Heart right ventricle (tissue), 16 donors: ENCODE results near the gene S100B. TPM values are rescaled to one million over a fixed set of nuclear protein-coding genes. Genes with fewer than 3 reads are reported as not detected.

Experiments used
- ATAC-seq, 8 donors: fragments of 200-7000 bp; cut with Tn5 transposase; one replicate each; pipeline ENCODE4 v1.9.1; 2020; ENCODE audit warnings: mild to moderate bottlenecking in 8 of 8, moderate library complexity in 8 of 8, moderate number of reproducible peaks in 1 of 8
- DNase-seq, 2 donors: peaks; one replicate each; pipeline ENCODE4 v3.0.0-alpha.2; 2020
- H3K27ac ChIP-seq, 10 donors: fragments of 200-600 bp; sonication (generic) in 2 of 10; one replicate each; pipeline versions ENCODE4 v1.5.0 to v1.8.0; 2020 to 2022; ENCODE audit warnings: mild to moderate bottlenecking in 3 of 10
- H3K27me3 ChIP-seq, 7 donors: fragments of 200-600 bp; one replicate each; pipeline ENCODE4 v1.8.0; 2021 to 2022; ENCODE audit warnings: mild to moderate bottlenecking in 2 of 7
- H3K36me3 ChIP-seq, 9 donors: fragments of 200-600 bp; sonication (generic) in 1 of 9; one replicate each; pipeline versions ENCODE4 v1.5.0 to v1.8.0; 2020 to 2022; ENCODE audit warnings: mild to moderate bottlenecking in 2 of 9
- H3K4me1 ChIP-seq, 9 donors: fragments of 200-600 bp; sonication (generic) in 1 of 9; one replicate each; pipeline versions ENCODE4 v1.5.0 to v1.8.0; 2020 to 2022; ENCODE audit warnings: mild to moderate bottlenecking in 4 of 9
- H3K4me3 ChIP-seq, 10 donors: fragments of 200-600 bp; sonication (generic) in 2 of 10; one replicate each; pipeline versions ENCODE4 v1.5.0 to v1.8.0; 2020 to 2022; ENCODE audit warnings: mild to moderate bottlenecking in 7 of 10, moderate library complexity in 2 of 10
- H3K9me3 ChIP-seq, 11 donors: fragments of 200-600 bp in 10 of 11; sonication (generic) in 2 of 11; one replicate each; pipeline versions ENCODE4 v1.5.0 to v1.8.0; 2013 to 2022; ENCODE audit warnings: mild to moderate bottlenecking in 2 of 11, control low read depth in 1 of 11, moderate library complexity in 1 of 11
- WGBS, 2 donors: extraction: QIAGEN DNeasy Blood & Tissue Kit; methylation state at CpG; one replicate each; pipeline ENCODE4 v1.1.7; 2013; ENCODE audit warnings: inconsistent platforms in 1 of 2; 5-methylcytosine and 5-hydroxymethylcytosine counted together
- intact Hi-C, 10 donors: fragments of 100-400 bp; cut with DNase I; formaldehyde crosslinking; loops; one replicate each; pipeline versions ENCODE4 v1.11.1 to v1.14.2; 2022
- long read RNA-seq, 3 donors: library from polyadenylated mRNA; unstranded; transcript quantifications; one replicate each; pipeline ENCODE4 v2.0.0, GENCODE V29; 2020 to 2021
- polyA plus RNA-seq, 2 donors: library from polyadenylated mRNA; stranded (reverse); fragments of 200-250 nt; gene quantifications; one replicate each; pipeline ENCODE4 v1.2.3, GENCODE V29; 2013
- total RNA-seq, 10 donors: library from RNA; stranded (reverse); fragmentation: NEBNext Ultra II Directional in 3 of 10; extraction: Animal tissue kit (Norgen Biotek cat#: 25700) in 3 of 10; gene quantifications; one replicate each; pipeline versions ENCODE4 v1.2.1 to v1.2.4, GENCODE V29; 2021 to 2023
- TF ChIP-seq, protein P1 (sequence below), 9 donors: fragments of 200-600 bp; sonication (generic) in 2 of 9; IDR thresholded peaks; one replicate each; pipeline versions ENCODE4 v1.5.0 to v1.8.0; 2021 to 2022; ENCODE audit warnings: antibody characterized with exemption in 9 of 9, mild to moderate bottlenecking in 5 of 9, moderate library complexity in 1 of 9
- donor health status: Arrhythmogenic right ventricular cardiomyopathy.
- donor health status: ischemic (EF 13 %, LVEDD 7.1; RV severe dilation, severe dysfunction).
- donor health status: healthy with polysubstance abuse.
- donor health status: DM: no; HTN: yes; CAD: no.
- donor health status: DM: no; HTN: no; CAD: no.
- donor health status: ischemic (EF 25% LVEDD 6.9; RV normal size, moderate dysfunction).
- donor health status: ischemic (EF 25% LVEDD 5.7; RV mildly dilated, moderate dysfunction).
- donor health status: healthy.
- donor health status: DM: yes; HTN: yes; CAD: no.
- donor health status: Ischemic cardiomyopathy.
- donor health status: ischemic (EF 35%, LVEDD 5.7; RV mildly dilated, moderate dysfunction).
- donor health status: nonischemic (EF 11% LVEDD 7.7; RV severe dilation, severe dysfunction).
- donor health status: DM: yes; HTN: yes; CAD: no.
- donor health status: PGD.
- donor health status: ischemic (EF 29% LVEDD 5.4; RV normal size, mild dysfunction).
- donor health status: nonischemic (EF 23%, LVEDD 6.1; RV moderate dilation, normal function).

Gene S100B
- 1 to 10 TPM in 8 of 10 donors, under 1 TPM in 1, not detected in 1; 0.53 to 5.2 (median 2.9) TPM for total RNA-seq
- 10 to 100 TPM in 1 of 2 donors, 1 to 10 TPM in 1; 4.9 to 11.7 TPM for polyA plus RNA-seq
- long read RNA-seq, donor 1, partial matches to known transcripts, result 0 of 2 reads
- long read RNA-seq, donor 1, other reads (novel, unspliced or antisense), result 0 of 2 reads
- long read RNA-seq, donor 2, partial matches to known transcripts, result 0 of 1 reads
- long read RNA-seq, donor 2, other reads (novel, unspliced or antisense), result 1 of 1 reads
- long read RNA-seq, donor 3, result 0 reads

DNA sequence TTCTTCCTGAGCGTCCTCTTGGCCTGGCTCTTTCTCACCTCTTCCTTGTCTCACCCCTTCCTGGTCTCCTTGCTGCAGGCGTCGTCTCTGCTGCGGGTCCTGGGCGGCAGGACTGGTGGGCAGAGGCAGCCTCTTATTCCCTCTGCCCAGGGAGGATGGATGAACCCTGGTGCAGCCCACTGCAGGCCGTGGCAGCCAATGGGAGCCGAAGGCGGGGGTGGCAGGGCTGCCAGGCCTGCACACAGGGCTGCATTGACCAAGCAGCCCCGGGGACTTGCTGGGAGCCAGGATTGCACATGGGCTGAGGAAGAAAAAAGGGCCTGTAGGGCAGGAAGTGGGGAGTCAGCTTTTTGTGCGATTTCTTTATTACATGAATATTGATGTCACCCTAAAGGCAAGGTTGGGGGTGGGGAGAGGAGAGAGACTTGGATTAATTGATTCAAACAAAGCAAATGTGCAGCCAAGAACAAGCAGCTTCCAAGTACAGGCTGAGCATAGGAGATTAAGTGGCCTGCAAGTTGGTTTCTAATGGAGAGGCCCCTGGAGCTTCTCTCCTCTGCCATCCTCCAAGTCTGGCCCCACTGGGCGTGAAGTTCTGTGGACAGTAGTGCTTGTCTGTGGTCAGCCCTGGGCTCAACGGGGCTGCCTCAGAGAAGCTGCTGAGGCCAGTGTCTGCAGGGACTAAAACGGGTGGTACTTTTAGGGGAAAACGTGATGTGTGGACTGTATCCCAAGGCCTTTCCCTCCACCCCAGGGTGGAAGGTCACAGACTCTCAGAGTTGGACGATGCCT is at the start of gene S100B:
Gene S100B, minus strand, starts transcription at position 108 of the 792 bp plus-strand sequence. CDS start 2,667 bp downstream, outside the sequence.
- intact Hi-C loops, result no loop called here
- TF ChIP-seq, protein P1, sequence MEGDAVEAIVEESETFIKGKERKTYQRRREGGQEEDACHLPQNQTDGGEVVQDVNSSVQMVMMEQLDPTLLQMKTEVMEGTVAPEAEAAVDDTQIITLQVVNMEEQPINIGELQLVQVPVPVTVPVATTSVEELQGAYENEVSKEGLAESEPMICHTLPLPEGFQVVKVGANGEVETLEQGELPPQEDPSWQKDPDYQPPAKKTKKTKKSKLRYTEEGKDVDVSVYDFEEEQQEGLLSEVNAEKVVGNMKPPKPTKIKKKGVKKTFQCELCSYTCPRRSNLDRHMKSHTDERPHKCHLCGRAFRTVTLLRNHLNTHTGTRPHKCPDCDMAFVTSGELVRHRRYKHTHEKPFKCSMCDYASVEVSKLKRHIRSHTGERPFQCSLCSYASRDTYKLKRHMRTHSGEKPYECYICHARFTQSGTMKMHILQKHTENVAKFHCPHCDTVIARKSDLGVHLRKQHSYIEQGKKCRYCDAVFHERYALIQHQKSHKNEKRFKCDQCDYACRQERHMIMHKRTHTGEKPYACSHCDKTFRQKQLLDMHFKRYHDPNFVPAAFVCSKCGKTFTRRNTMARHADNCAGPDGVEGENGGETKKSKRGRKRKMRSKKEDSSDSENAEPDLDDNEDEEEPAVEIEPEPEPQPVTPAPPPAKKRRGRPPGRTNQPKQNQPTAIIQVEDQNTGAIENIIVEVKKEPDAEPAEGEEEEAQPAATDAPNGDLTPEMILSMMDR (IDR thresholded peaks at IDR 0.05), result no peak
- H3K36me3 ChIP-seq, result no peaks in the 10 kb centered on the region
- peaks cover 0 to 2% (median 0%) of the 10 kb centered on the region in 7 donors for H3K27me3 ChIP-seq
- 76 to 82% methylated on average over 15 of the region's 15 CpGs for WGBS, 2 donors
- peak within 1 kb of the TSS in 2 of 10 donors; percentile 6 to 7 for H3K4me3 ChIP-seq
- ATAC-seq, result peak in 7 of 8 donors; percentile 42 to 76 (median 58)
- H3K4me1 ChIP-seq, result peaks cover 0 to 30% (median 0%) of the 10 kb centered on the region in 9 donors
- DNase-seq, result no peak
- peak within 1 kb of the TSS in 3 of 10 donors; percentile 14 to 81 (median 16) for H3K27ac ChIP-seq
- peaks cover 0 to under 1% (median 0%) of the 10 kb centered on the region in 11 donors for H3K9me3 ChIP-seq

- DNase-seq (no peak), ATAC-seq (peak in 6 of 8 donors; percentile 8 to 61 (median 16))
- intact Hi-C loops, result no loop called here
- no peak overlapping the region for H3K27ac ChIP-seq
- 94 to 97% methylated on average over 7 of the region's 7 CpGs for WGBS, 2 donors
- H3K27me3 ChIP-seq, result no peaks in the 10 kb centered on the region
- peaks cover 0 to 100% (median 71%) of the 10 kb centered on the region in 9 donors for H3K36me3 ChIP-seq
- TF ChIP-seq, protein P1 (IDR thresholded peaks at IDR 0.05), result no peak
- peaks cover 0 to 14% (median 9%) of the 10 kb centered on the region in 9 donors for H3K4me1 ChIP-seq
- H3K9me3 ChIP-seq, result peaks cover 0 to 29% (median 14%) of the 10 kb centered on the region in 11 donors
- no peak overlapping the region for H3K4me3 ChIP-seq
Observed at GRCh38 chr21:46651121-46651520, 46.2 kb upstream of the S100B start.

GRCh38 chr21:46650476-46651098 is 45.7 kb upstream of the S100B start:
- H3K27ac ChIP-seq, result no peak overlapping the region
- no peaks in the 10 kb centered on the region for H3K27me3 ChIP-seq
- H3K36me3 ChIP-seq, result peaks cover 0 to 100% (median 74%) of the 10 kb centered on the region in 9 donors
- TF ChIP-seq, protein P1 (IDR thresholded peaks at IDR 0.05), result no peak
- WGBS, 2 donors, result 53 to 64% methylated on average over 14 of the region's 14 CpGs
- peaks cover 0 to 14% (median 9%) of the 10 kb centered on the region in 9 donors for H3K4me1 ChIP-seq
- ATAC-seq (peak; percentile 47 to 91 (median 82)), DNase-seq (peak in 1 of 2 donors; percentile 40)
- peaks cover 0 to 25% (median 10%) of the 10 kb centered on the region in 11 donors for H3K9me3 ChIP-seq
- intact Hi-C loops, result no loop called here
- no peak overlapping the region for H3K4me3 ChIP-seq

GRCh38 chr21:46649356-46649755 is 44.5 kb upstream of the S100B start:
- Histone ChIP-seq H3K27ac (no peak overlapping the region), H3K36me3 (peaks cover 0 to 100% (median 74%) of the 10 kb centered on the region in 9 donors), H3K4me3 (no peak overlapping the region), H3K27me3 (no peaks in the 10 kb centered on the region), H3K9me3 (peaks cover 0 to 13% (median 0%) of the 10 kb centered on the region in 11 donors), H3K4me1 (peaks cover 0 to 14% (median 9%) of the 10 kb centered on the region in 9 donors)
- intact Hi-C loops, result no loop called here
- TF ChIP-seq, protein P1 (IDR thresholded peaks at IDR 0.05), result no peak
- DNase-seq (no peak), ATAC-seq (no peak)
- WGBS, 2 donors, result 96% methylated on average over 19 of the region's 19 CpGs
